Chondrocyte (in vitro differentiated cells): ENCODE data around the gene PICK1. TPM values are rescaled to one million over a fixed set of nuclear protein-coding genes. Genes with fewer than 3 reads are reported as not detected.

Experiments
- DNase-seq: peaks from one replicate; pipeline ENCODE4 v3.0.0; 2021; ENCODE audit warnings: mixed read lengths, low spot score
- H3K27ac Mint-ChIP-seq: one replicate; pipeline ENCODE4 v1.8.0; 2021; ENCODE audit warnings: mild to moderate bottlenecking, moderate library complexity, mixed read lengths; ENCODE audit not compliant: unreplicated experiment
- H3K27me3 Mint-ChIP-seq: 2 replicates; pipeline ENCODE4 v1.8.0; 2021; ENCODE audit warnings: low read depth, mixed read lengths
- H3K36me3 Mint-ChIP-seq: 2 replicates; pipeline ENCODE4 v1.8.0; 2021; ENCODE audit warnings: low read depth, mixed read lengths
- H3K4me1 Mint-ChIP-seq: 2 replicates; pipeline ENCODE4 v1.8.0; 2021; ENCODE audit warnings: low read depth, mild to moderate bottlenecking, mixed read lengths
- H3K4me3 Mint-ChIP-seq: one replicate; pipeline ENCODE4 v1.8.0; 2021; ENCODE audit warnings: mild to moderate bottlenecking, moderate library complexity, mixed read lengths; ENCODE audit not compliant: unreplicated experiment
- H3K9me3 Mint-ChIP-seq: 2 replicates; pipeline ENCODE4 v1.8.0; 2021; ENCODE audit warnings: low read depth, mixed read lengths
- total RNA-seq: library from RNA; stranded (reverse); gene quantifications from 3 replicates; pipeline ENCODE4 v1.2.1, GENCODE V29; 2021
- TF ChIP-seq, protein P1 (sequence below): fragments of 200-600 bp; sonication (generic); IDR thresholded peaks from 2 replicates; pipeline ENCODE4 v1.5.0; 2021; ENCODE audit warnings: antibody characterized with exemption, mild to moderate bottlenecking, moderate library complexity

The PICK1 gene
- total RNA-seq, 1 donor from 2014 or later: 13.5 TPM

DNA sequence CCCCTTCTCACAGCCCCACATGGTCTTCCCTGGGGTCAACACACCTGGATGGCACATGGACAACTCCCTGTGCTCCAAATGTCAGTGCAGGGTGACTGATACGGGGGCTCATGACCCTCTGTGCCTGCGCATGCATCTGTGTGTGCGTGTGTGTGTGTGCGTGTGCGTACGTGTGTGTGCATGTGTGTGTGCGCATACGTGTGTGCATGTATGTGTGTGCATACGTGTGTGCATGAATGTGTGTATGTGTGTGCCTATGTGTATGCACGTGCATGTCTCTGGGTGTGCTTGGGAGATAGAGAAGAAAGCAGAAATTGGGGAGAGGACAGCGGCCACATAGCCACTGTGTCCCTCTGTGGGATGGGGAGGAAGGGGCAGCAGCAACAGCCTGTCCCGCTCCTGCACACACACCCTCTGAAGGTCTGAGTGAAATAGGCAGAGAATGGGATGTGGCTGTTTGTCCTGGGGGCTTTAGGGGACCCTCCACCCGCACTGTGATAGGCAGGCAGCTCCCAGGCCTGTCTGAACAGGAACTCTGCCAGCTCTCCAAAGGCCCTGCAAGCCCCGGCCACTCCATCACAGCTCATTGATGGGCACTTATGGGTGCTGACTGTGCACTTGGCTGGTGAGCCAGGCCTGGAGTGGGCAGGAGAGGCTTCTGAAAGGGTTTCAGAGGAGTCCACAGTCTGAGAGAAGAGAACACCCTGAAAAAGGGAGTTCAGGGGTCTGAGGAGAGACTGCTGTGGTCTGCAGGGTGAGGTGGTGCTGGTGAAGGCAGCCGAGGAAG, 28.7 kb upstream of the PICK1 start:
- no peak overlapping the region for H3K4me3 Mint-ChIP-seq

DNA sequence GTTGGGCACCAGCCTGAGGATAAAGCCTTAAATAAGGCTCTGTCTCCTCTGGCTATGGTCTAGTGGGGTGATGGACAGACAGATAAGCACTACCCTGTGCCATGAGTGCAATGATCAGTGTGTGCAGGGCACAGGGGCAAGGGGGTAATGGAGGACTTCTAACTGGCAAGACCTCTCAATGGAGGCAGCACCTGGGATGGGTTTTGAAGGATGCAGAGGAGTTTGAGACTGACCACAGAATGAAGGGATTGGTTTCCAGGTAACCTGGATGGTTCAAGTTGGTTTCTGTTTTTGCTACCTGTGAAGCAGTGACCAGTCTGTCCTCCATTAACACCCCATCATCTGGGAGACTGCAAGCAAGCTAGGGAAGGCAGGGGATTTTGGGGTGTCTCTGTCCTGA, 27.8 kb upstream of the PICK1 start:
- peaks cover 9% of the 10 kb centered on the region for H3K27me3 Mint-ChIP-seq
- H3K4me1 Mint-ChIP-seq: peaks cover 10% of the 10 kb centered on the region
- H3K27ac Mint-ChIP-seq: no peak overlapping the region
- no peaks in the 10 kb centered on the region for H3K36me3 Mint-ChIP-seq
- TF ChIP-seq, protein P1, sequence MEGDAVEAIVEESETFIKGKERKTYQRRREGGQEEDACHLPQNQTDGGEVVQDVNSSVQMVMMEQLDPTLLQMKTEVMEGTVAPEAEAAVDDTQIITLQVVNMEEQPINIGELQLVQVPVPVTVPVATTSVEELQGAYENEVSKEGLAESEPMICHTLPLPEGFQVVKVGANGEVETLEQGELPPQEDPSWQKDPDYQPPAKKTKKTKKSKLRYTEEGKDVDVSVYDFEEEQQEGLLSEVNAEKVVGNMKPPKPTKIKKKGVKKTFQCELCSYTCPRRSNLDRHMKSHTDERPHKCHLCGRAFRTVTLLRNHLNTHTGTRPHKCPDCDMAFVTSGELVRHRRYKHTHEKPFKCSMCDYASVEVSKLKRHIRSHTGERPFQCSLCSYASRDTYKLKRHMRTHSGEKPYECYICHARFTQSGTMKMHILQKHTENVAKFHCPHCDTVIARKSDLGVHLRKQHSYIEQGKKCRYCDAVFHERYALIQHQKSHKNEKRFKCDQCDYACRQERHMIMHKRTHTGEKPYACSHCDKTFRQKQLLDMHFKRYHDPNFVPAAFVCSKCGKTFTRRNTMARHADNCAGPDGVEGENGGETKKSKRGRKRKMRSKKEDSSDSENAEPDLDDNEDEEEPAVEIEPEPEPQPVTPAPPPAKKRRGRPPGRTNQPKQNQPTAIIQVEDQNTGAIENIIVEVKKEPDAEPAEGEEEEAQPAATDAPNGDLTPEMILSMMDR: no peak
- no peak for DNase-seq
- H3K9me3 Mint-ChIP-seq: no peaks in the 10 kb centered on the region
- no peak overlapping the region for H3K4me3 Mint-ChIP-seq

More for the DNA sequence above, 28.7 kb upstream of the PICK1 start:
- H3K27me3 Mint-ChIP-seq: peaks cover 9% of the 10 kb centered on the region
- peaks cover 3% of the 10 kb centered on the region for H3K4me1 Mint-ChIP-seq
- no peak overlapping the region for H3K27ac Mint-ChIP-seq
- no peaks in the 10 kb centered on the region for H3K36me3 Mint-ChIP-seq
- TF ChIP-seq, protein P1: no peak
- no peaks in the 10 kb centered on the region for H3K9me3 Mint-ChIP-seq
- no peak for DNase-seq

DNA sequence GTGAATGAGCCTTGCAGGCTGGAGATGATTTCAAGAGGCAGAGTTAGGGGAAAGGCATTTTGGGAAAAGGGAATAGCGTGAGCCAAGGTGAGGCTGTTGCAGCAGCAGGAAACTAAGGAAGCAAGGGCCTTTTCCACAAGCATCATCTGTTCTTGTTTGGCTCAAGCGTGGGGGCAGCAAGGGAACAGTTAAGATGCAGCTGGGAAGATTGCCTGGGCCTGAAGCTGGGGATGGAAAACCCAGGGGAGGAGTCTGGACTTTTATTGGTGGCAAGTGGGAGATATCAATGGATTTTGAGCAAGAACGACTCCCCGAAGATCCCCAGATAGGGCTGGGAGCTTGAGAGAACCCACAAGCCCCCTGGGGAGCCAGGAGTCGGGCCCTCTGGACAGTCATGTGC, 27.3 kb upstream of the PICK1 start:
- Mint-ChIP-seq H3K27me3 (peaks cover 9% of the 10 kb centered on the region), H3K4me1 (peaks cover 16% of the 10 kb centered on the region)
- no peak for DNase-seq

DNA sequence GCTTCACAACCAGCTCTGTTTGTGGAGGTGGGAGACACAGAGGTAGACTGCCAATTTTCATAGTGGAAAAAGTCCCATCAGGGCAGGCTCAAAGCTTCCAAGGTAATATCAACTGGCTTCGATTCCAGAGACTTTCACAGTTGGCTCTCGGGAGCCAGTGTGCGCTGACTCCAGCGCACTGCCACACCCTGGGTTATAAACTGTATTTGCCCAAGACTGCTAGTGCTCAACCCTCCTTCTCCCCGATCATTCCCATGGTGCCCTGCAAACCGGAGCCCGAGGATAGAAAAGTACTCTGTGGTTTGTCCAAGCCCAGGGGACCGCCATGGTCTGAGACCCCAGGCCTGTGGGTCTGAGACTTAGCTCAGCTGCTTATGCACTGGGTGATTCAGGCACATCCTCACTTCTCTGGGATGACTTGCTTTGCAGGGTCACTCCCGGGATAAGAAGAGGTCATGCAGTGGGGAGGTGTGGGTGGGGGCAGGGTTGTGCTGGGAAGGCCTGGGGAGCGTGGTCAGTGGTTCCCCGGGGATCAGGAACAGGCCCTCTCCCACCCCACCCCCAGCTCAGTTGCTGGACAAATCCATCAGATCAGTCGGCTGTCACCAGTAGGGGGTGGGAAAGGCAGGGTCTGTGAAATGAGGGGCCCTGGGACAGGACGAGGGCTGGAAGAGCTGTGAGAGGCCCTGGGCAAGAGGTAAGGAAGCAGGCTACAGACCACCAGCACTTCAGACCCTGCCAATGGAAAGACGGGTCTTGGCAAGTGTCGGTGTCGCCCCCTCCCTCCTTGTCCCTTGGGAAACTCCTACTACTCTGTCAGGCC, 26.7 kb upstream of the PICK1 start:
- Mint-ChIP-seq H3K27me3 (peaks cover 7% of the 10 kb centered on the region), H3K36me3 (no peaks in the 10 kb centered on the region), H3K9me3 (no peaks in the 10 kb centered on the region), H3K4me3 (no peak overlapping the region), H3K4me1 (peaks cover 21% of the 10 kb centered on the region), H3K27ac (no peak overlapping the region)
- TF ChIP-seq, protein P1: no peak
- DNase-seq: no peak

More for the DNA sequence above, 27.3 kb upstream of the PICK1 start:
- Mint-ChIP-seq H3K36me3 (no peaks in the 10 kb centered on the region), H3K4me3 (no peak overlapping the region), H3K9me3 (no peaks in the 10 kb centered on the region), H3K27ac (no peak overlapping the region)
- TF ChIP-seq, protein P1: no peak

DNA sequence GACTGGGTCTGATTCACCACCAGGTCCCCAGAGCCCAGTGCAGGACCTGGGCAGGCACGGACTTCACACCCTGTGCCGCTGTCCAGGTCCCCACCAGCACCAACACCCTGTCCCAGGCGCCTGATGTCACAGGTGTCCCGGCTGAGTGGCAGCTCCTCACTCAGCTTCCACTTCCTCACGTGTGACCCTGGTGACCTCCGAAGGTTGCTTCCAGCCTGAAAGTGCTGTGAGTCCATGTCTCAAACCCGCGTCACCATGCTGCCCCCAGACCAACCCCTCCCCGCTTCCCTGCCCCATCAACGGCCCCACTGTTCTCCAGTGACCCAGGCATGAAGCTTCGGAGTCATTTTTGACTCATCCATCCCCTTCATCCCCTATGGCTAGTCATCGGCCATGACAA, 25.7 kb upstream of the PICK1 start:
- Mint-ChIP-seq H3K4me1 (peaks cover 22% of the 10 kb centered on the region), H3K9me3 (no peaks in the 10 kb centered on the region), H3K27ac (no peak overlapping the region), H3K27me3 (peaks cover 7% of the 10 kb centered on the region), H3K36me3 (no peaks in the 10 kb centered on the region), H3K4me3 (no peak overlapping the region)
- DNase-seq: no peak
- TF ChIP-seq, protein P1: no peak
